BLaER1 treated with 17β-estradiol and CSF1 and Interleukin-3, amounts not matched to agents 10 nM and 100 nM (cell line): Measurements from ENCODE around the gene CXXC1.

Source experiments
- H3K27ac ChIP-seq, 11 experiments: shearing (Covaris generic); formaldehyde crosslinking; 2 replicates each; pipeline ENCODE4 v1.8.1; 2022
- H3K27me3 ChIP-seq, 11 experiments: shearing (Covaris generic); formaldehyde crosslinking; 2 replicates each; pipeline ENCODE4 v1.8.1; 2022
- H3K36me3 ChIP-seq, 11 experiments: shearing (Covaris generic); formaldehyde crosslinking; 2 replicates each; pipeline ENCODE4 v1.8.1; 2022
- H3K4me1 ChIP-seq, 10 experiments: shearing (Covaris generic); formaldehyde crosslinking; 2 replicates each; pipeline ENCODE4 v1.8.1; 2022
- H3K4me2 ChIP-seq, 11 experiments: shearing (Covaris generic); formaldehyde crosslinking; 2 replicates each; pipeline ENCODE4 v1.8.1; 2022
- H3K4me3 ChIP-seq, 10 experiments: shearing (Covaris generic); formaldehyde crosslinking; 2 replicates each; pipeline ENCODE4 v1.8.1; 2022
- H3K9ac ChIP-seq, 11 experiments: shearing (Covaris generic); formaldehyde crosslinking; 2 replicates each; pipeline ENCODE4 v1.8.1; 2022
- H3K9me3 ChIP-seq, 11 experiments: shearing (Covaris generic); formaldehyde crosslinking; replicated peaks in 1 of 11; 2 replicates each; pipeline ENCODE4 v1.8.1; 2022
- H4K20me1 ChIP-seq, 11 experiments: shearing (Covaris generic); formaldehyde crosslinking; 2 replicates each; pipeline ENCODE4 v1.8.1; 2022
- Cebpa-rat ChIP-seq, 11 experiments: shearing (Covaris generic); IDR thresholded peaks; 2 replicates each; pipeline ENCODE4 v1.8.1; 2022

Gene CXXC1

GRCh38 chr18:50281972-50282520 is 5.4 kb downstream of the CXXC1 start:
- TF ChIP-seq Cebpa-rat (IDR thresholded peaks at IDR 0.05) = no peak
- Histone ChIP-seq H3K9me3 (no peaks in the 10 kb centered on the region), H3K9ac (peak overlapping the region; percentile 90 to 96 (median 93)), H3K4me3 (peak overlapping the region; percentile 83 to 98 (median 90)), H3K36me3 (peaks cover 60 to 75% (median 68%) of the 10 kb centered on the region in 11 experiments), H3K27me3 (no peaks in the 10 kb centered on the region), H3K27ac (peak overlapping the region; percentile 85 to 94 (median 89)), H4K20me1 (peaks cover 8 to 47% (median 26%) of the 10 kb centered on the region in 11 experiments; a peak in 17 of 22 replicates), H3K4me2 (peak overlapping the region; percentile 91 to 99 (median 96)), H3K4me1 (peaks cover 42 to 67% (median 53%) of the 10 kb centered on the region in 10 experiments)

- Histone ChIP-seq H3K27me3 (no peaks in the 10 kb centered on the region), H3K4me1 (peaks cover 37 to 63% (median 48%) of the 10 kb centered on the region in 10 experiments), H3K4me3 (peak within 1 kb of the TSS; percentile 83 to 98 (median 90)), H3K4me2 (peak within 1 kb of the TSS; percentile 94 to 100 (median 97)), H3K36me3 (peaks cover 67 to 81% (median 74%) of the 10 kb centered on the region in 11 experiments), H3K27ac (peak within 1 kb of the TSS; percentile 85 to 94 (median 89)), H3K9ac (peak within 1 kb of the TSS; percentile 90 to 96 (median 93)), H4K20me1 (peaks cover 10 to 47% (median 27%) of the 10 kb centered on the region in 11 experiments; a peak in 17 of 22 replicates), H3K9me3 (no peaks in the 10 kb centered on the region)
- TF ChIP-seq Cebpa-rat (IDR thresholded peaks at IDR 0.05) = no peak
Measured at GRCh38 chr18:50281295-50281971, 6.1 kb downstream of the CXXC1 start, which contains the start of gene MBD1. TSS of gene MBD1 (minus strand) at chr18:50281523. CDS start at chr18:50279992, 1,531 bp downstream.

- Histone ChIP-seq H3K9me3 (no peaks in the 10 kb centered on the region), H3K27me3 (no peaks in the 10 kb centered on the region), H4K20me1 (peaks cover 4 to 42% (median 22%) of the 10 kb centered on the region in 11 experiments; a peak in 16 of 22 replicates), H3K4me3 (peak overlapping the region; percentile 83 to 98 (median 90)), H3K27ac (peak overlapping the region; percentile 79 to 94 (median 89)), H3K9ac (peak overlapping the region; percentile 90 to 96 (median 93)), H3K36me3 (peaks cover 70 to 82% (median 77%) of the 10 kb centered on the region in 11 experiments), H3K4me1 (peaks cover 31 to 57% (median 42%) of the 10 kb centered on the region in 10 experiments), H3K4me2 (peak overlapping the region; percentile 87 to 100 (median 97))
- TF ChIP-seq Cebpa-rat (IDR thresholded peaks at IDR 0.05) = no peak
Measured at GRCh38 chr18:50280707-50281294, 6.7 kb downstream of the CXXC1 start.

GRCh38 chr18:50279752-50280151 is 7.7 kb downstream of the CXXC1 start:
- H3K9ac ChIP-seq = peak overlapping the region; percentile 90 to 96 (median 93); a peak in 21 of 22 replicates
- H3K36me3 ChIP-seq = peaks cover 70 to 82% (median 77%) of the 10 kb centered on the region in 11 experiments
- H3K27me3 ChIP-seq = no peaks in the 10 kb centered on the region
- H3K27ac ChIP-seq = peak overlapping the region in 10 of 11 experiments; percentile 85 to 94 (median 90); a peak in 12 of 22 replicates
- H3K4me2 ChIP-seq = peak overlapping the region; percentile 87 to 100 (median 97)
- peaks cover 4 to 40% (median 19%) of the 10 kb centered on the region in 11 experiments; a peak in 16 of 22 replicates for H4K20me1 ChIP-seq
- H3K4me1 ChIP-seq = peaks cover 30 to 46% (median 35%) of the 10 kb centered on the region in 10 experiments
- no peaks in the 10 kb centered on the region for H3K9me3 ChIP-seq
- peak overlapping the region; percentile 83 to 98 (median 90) for H3K4me3 ChIP-seq
- no peak for TF ChIP-seq Cebpa-rat (IDR thresholded peaks at IDR 0.05)

- no peak overlapping the region for H3K4me2 ChIP-seq
- H3K36me3 ChIP-seq = peaks cover 70 to 82% (median 77%) of the 10 kb centered on the region in 11 experiments
- peaks cover 4 to 53% (median 26%) of the 10 kb centered on the region in 11 experiments; a peak in 16 of 22 replicates for H4K20me1 ChIP-seq
Measured at GRCh38 chr18:50277942-50278341, 9.6 kb downstream of the CXXC1 start.

GRCh38 chr18:50276452-50276851 is 11.0 kb downstream of the CXXC1 start:
- Histone ChIP-seq H3K9me3 (no peaks in the 10 kb centered on the region), H3K27me3 (no peaks in the 10 kb centered on the region), H3K4me2 (no peak overlapping the region), H4K20me1 (peaks cover 4 to 62% (median 28%) of the 10 kb centered on the region in 11 experiments; a peak in 17 of 22 replicates), H3K4me1 (peaks cover 19 to 22% (median 21%) of the 10 kb centered on the region in 10 experiments), H3K9ac (no peak overlapping the region), H3K36me3 (peaks cover 77 to 86% (median 81%) of the 10 kb centered on the region in 11 experiments), H3K4me3 (no peak overlapping the region), H3K27ac (no peak overlapping the region)
- TF ChIP-seq Cebpa-rat (IDR thresholded peaks at IDR 0.05) = no peak

More at GRCh38 chr18:50277942-50278341, 9.6 kb downstream of the CXXC1 start:
- no peak overlapping the region for H3K27ac ChIP-seq
- peaks cover 27 to 32% (median 30%) of the 10 kb centered on the region in 10 experiments for H3K4me1 ChIP-seq
- TF ChIP-seq Cebpa-rat (IDR thresholded peaks at IDR 0.05) = no peak
- H3K9ac ChIP-seq = no peak overlapping the region
- no peaks in the 10 kb centered on the region for H3K27me3 ChIP-seq
- no peaks in the 10 kb centered on the region for H3K9me3 ChIP-seq
- H3K4me3 ChIP-seq = no peak overlapping the region

- no peak overlapping the region for H3K27ac ChIP-seq
- no peak overlapping the region for H3K9ac ChIP-seq
- peaks cover 4 to 68% (median 28%) of the 10 kb centered on the region in 11 experiments; a peak in 17 of 22 replicates for H4K20me1 ChIP-seq
- peaks cover 18 to 21% (median 20%) of the 10 kb centered on the region in 10 experiments for H3K4me1 ChIP-seq
- H3K9me3 ChIP-seq = no peaks in the 10 kb centered on the region
- H3K36me3 ChIP-seq = peaks cover 86 to 95% (median 90%) of the 10 kb centered on the region in 11 experiments
- TF ChIP-seq Cebpa-rat (IDR thresholded peaks at IDR 0.05) = no peak
- no peaks in the 10 kb centered on the region for H3K27me3 ChIP-seq
- no peak overlapping the region for H3K4me3 ChIP-seq
- H3K4me2 ChIP-seq = no peak overlapping the region
Measured at GRCh38 chr18:50275503-50276036, 11.9 kb downstream of the CXXC1 start.

GRCh38 chr18:50274941-50275340 is 12.6 kb downstream of the CXXC1 start:
- H3K4me3 ChIP-seq = no peak overlapping the region
- H3K27ac ChIP-seq = no peak overlapping the region
- peaks cover 3 to 67% (median 29%) of the 10 kb centered on the region in 11 experiments; a peak in 19 of 22 replicates for H4K20me1 ChIP-seq
- peaks cover 92 to 100% (median 95%) of the 10 kb centered on the region in 11 experiments for H3K36me3 ChIP-seq
- H3K4me1 ChIP-seq = peaks cover 12 to 15% (median 14%) of the 10 kb centered on the region in 10 experiments
- no peaks in the 10 kb centered on the region for H3K9me3 ChIP-seq
- no peaks in the 10 kb centered on the region for H3K27me3 ChIP-seq
- no peak overlapping the region for H3K9ac ChIP-seq
- no peak overlapping the region for H3K4me2 ChIP-seq
- TF ChIP-seq Cebpa-rat (IDR thresholded peaks at IDR 0.05) = no peak
